Naive thymus-derived CD8-positive, alpha-beta T cell (primary cell): Measurements from ENCODE around the gene SRRM3. TPM values are rescaled to one million over a fixed set of nuclear protein-coding genes. Genes with fewer than 3 reads are reported as not detected.
"Not testable (repeated sequence)": the region's sequence is repeated elsewhere in the genome, so short reads cannot be mapped to it uniquely, and the experiment has no call there.

Experiments
- ATAC-seq, 2 donors: fragments of 150-1000 bp; cut with Tn5 transposase in 1 of 2; sonication (Bioruptor Pico), chemical (Tn5 transposase) in 1 of 2; 1 replicate in 1 of 2; 2 replicates in 1 of 2; pipeline ENCODE4 v1.10.0; 2021; ENCODE audit warnings: mild to moderate bottlenecking in 2 of 2, moderate library complexity in 2 of 2
- POLR2A ChIA-PET: fragments of 350-600 bp; sonication (Branson Sonifier 250); formaldehyde crosslinking; loops from one replicate; lab custom pipeline; 2021; ENCODE audit warnings: antibody characterized with exemption; lab: Charles Lee
- DNase-seq, 10 donors: peaks; one replicate each; pipeline versions ENCODE4 v3.0.0 to v3.0.0-alpha.2; 2020 to 2022
- H3K27ac Mint-ChIP-seq, 10 donors: one replicate each; pipeline ENCODE4 v1.8.0; 2020 to 2022; ENCODE audit warnings: mild to moderate bottlenecking in 10 of 10, mixed read lengths in 10 of 10, moderate library complexity in 4 of 10, inconsistent platforms in 1 of 10
- H3K27me3 Mint-ChIP-seq, 5 donors: one replicate each; pipeline ENCODE4 v1.8.0; 2021 to 2022; ENCODE audit warnings: mixed read lengths in 5 of 5
- H3K36me3 Mint-ChIP-seq, 3 donors: one replicate each; pipeline ENCODE4 v1.8.0; 2020 to 2022; ENCODE audit warnings: mixed read lengths in 3 of 3, mild to moderate bottlenecking in 2 of 3, inconsistent platforms in 1 of 3
- H3K4me1 Mint-ChIP-seq, 4 donors: one replicate each; pipeline ENCODE4 v1.8.0; 2021 to 2022; ENCODE audit warnings: mixed read lengths in 4 of 4
- H3K4me3 Mint-ChIP-seq, 10 donors: one replicate each; pipeline ENCODE4 v1.8.0; 2020 to 2022; ENCODE audit warnings: mild to moderate bottlenecking in 10 of 10, mixed read lengths in 10 of 10, moderate library complexity in 6 of 10, inconsistent platforms in 1 of 10
- H3K9me3 Mint-ChIP-seq, 9 donors: one replicate each; pipeline ENCODE4 v1.8.0; 2020 to 2022; ENCODE audit warnings: mixed read lengths in 9 of 9, mild to moderate bottlenecking in 3 of 9, inconsistent platforms in 1 of 9, moderate library complexity in 1 of 9
- polyA plus RNA-seq, 3 donors: library from polyadenylated mRNA; unstranded; fragments of 300-500 nt; fragmentation: Illumina TruSeq; gene quantifications; one replicate each; pipeline ENCODE4 v1.2.3, GENCODE V29; 2021
- total RNA-seq, 8 experiments: library from RNA in 2 of 8; stranded (reverse) in 2 of 8; gene quantifications; one replicate each; pipeline ENCODE4 v1.2.3 and lab custom pipeline; 2021 to 2026

SRRM3 gene
- total RNA-seq = not detected
- polyA plus RNA-seq = not detected
- 0 to 0.08 (median 0) reads per million in 6 experiments for total RNA-seq (lab: John Stamatoyannopoulos, UW)

- Mint-ChIP-seq H3K27me3 (peaks cover 14 to 69% (median 24%) of the 10 kb centered on the region in 5 donors), H3K4me3 (peak within 1 kb of the TSS in 1 of 10 donors; percentile 10), H3K27ac (peak within 1 kb of the TSS in 1 of 10 donors; percentile 49), H3K9me3 (peaks cover 0 to 9% (median 0%) of the 10 kb centered on the region in 9 donors), H3K4me1 (peaks cover 0 to 3% (median 0%) of the 10 kb centered on the region in 4 donors), H3K36me3 (peaks cover 0 to 2% (median 0%) of the 10 kb centered on the region in 3 donors)
- ATAC-seq (peak; percentile 95 to 98), DNase-seq (peak; percentile 67 to 89 (median 82))
- POLR2A ChIA-PET = no interaction called here
Observed at GRCh38 chr7:76201732-76202665, at the start of gene SRRM3. SRRM3 (plus strand) TSS chr7:76201896; CDS start chr7:76235067, 33,171 bp downstream.

- no peaks in the 10 kb centered on the region for H3K36me3 Mint-ChIP-seq
- POLR2A ChIA-PET = no interaction called here
- no peaks in the 10 kb centered on the region for H3K27me3 Mint-ChIP-seq
- no peaks in the 10 kb centered on the region for H3K9me3 Mint-ChIP-seq
- no peak for ATAC-seq
- H3K4me3 Mint-ChIP-seq = no peak overlapping the region
- no peak for DNase-seq
- no peak overlapping the region for H3K27ac Mint-ChIP-seq
- H3K4me1 Mint-ChIP-seq = peaks cover 10 to 38% (median 27%) of the 10 kb centered on the region in 4 donors
Observed at GRCh38 chr7:76151932-76152331, 49.8 kb upstream of the SRRM3 start.

- not testable (repeated sequence) for H3K27me3 Mint-ChIP-seq, H3K36me3 Mint-ChIP-seq, H3K9me3 Mint-ChIP-seq
- ATAC-seq (peak; percentile 67 to 84), DNase-seq (peak in 9 of 10 donors; percentile 10 to 79 (median 58))
- POLR2A ChIA-PET = interaction anchor here (0.8 to 1.4 kb wide), 2 partner anchors 13 to 43 kb away, joined by 3 read pairs; no protein-coding TSS in a partner anchor
- H3K27ac Mint-ChIP-seq = peak overlapping the region in 8 of 10 donors; percentile 4 to 76 (median 56)
- peaks cover 12 to 38% (median 27%) of the 10 kb centered on the region in 4 donors for H3K4me1 Mint-ChIP-seq
- H3K4me3 Mint-ChIP-seq = peak overlapping the region; percentile 4 to 70 (median 49)
Observed at GRCh38 chr7:76153571-76154230, 48.0 kb upstream of the SRRM3 start.

GRCh38 chr7:76155938-76156337, 45.8 kb upstream of the SRRM3 start:
- H3K4me3 Mint-ChIP-seq = no peak overlapping the region
- POLR2A ChIA-PET = interaction anchor here (0.6 to 0.8 kb wide), 2 partner anchors 11 to 13 kb away, joined by 4 read pairs; no protein-coding TSS in a partner anchor
- H3K9me3 Mint-ChIP-seq = no peaks in the 10 kb centered on the region
- no peaks in the 10 kb centered on the region for H3K36me3 Mint-ChIP-seq
- no peak for ATAC-seq
- H3K4me1 Mint-ChIP-seq = peaks cover 12 to 29% (median 23%) of the 10 kb centered on the region in 4 donors
- no peak overlapping the region for H3K27ac Mint-ChIP-seq
- no peaks in the 10 kb centered on the region for H3K27me3 Mint-ChIP-seq
- DNase-seq = no peak

- peaks cover 12 to 21% (median 20%) of the 10 kb centered on the region in 4 donors for H3K4me1 Mint-ChIP-seq
- H3K4me3 Mint-ChIP-seq, H3K36me3 Mint-ChIP-seq, H3K27me3 Mint-ChIP-seq, DNase-seq, POLR2A ChIA-PET, ATAC-seq, H3K9me3 Mint-ChIP-seq: not testable (repeated sequence)
- peak overlapping the region in 2 of 10 donors; percentile 11 to 50 for H3K27ac Mint-ChIP-seq
Observed at GRCh38 chr7:76156992-76157685, 44.6 kb upstream of the SRRM3 start.

- POLR2A ChIA-PET, H3K36me3 Mint-ChIP-seq, DNase-seq, H3K27me3 Mint-ChIP-seq, ATAC-seq, H3K4me3 Mint-ChIP-seq, H3K27ac Mint-ChIP-seq, H3K9me3 Mint-ChIP-seq: not testable (repeated sequence)
- peaks cover 10 to 12% (median 11%) of the 10 kb centered on the region in 4 donors for H3K4me1 Mint-ChIP-seq
Observed at GRCh38 chr7:76158416-76158815, 43.3 kb upstream of the SRRM3 start.

- not testable (repeated sequence) for H3K4me1 Mint-ChIP-seq
Observed at GRCh38 chr7:76162416-76163170, 39.1 kb upstream of the SRRM3 start.

GRCh38 chr7:76163812-76164211, 37.9 kb upstream of the SRRM3 start:
- DNase-seq, POLR2A ChIA-PET, H3K4me1 Mint-ChIP-seq, H3K36me3 Mint-ChIP-seq, H3K9me3 Mint-ChIP-seq, ATAC-seq, H3K27me3 Mint-ChIP-seq: not testable (repeated sequence)
- Mint-ChIP-seq H3K4me3 (peak overlapping the region in 3 of 10 donors; percentile 30 to 40 (median 34)), H3K27ac (peak overlapping the region in 7 of 10 donors; percentile 18 to 76 (median 41))

More at GRCh38 chr7:76162416-76163170, 39.1 kb upstream of the SRRM3 start:
- H3K9me3 Mint-ChIP-seq, DNase-seq, H3K4me3 Mint-ChIP-seq, H3K36me3 Mint-ChIP-seq, POLR2A ChIA-PET, ATAC-seq, H3K27me3 Mint-ChIP-seq: not testable (repeated sequence)
- H3K27ac Mint-ChIP-seq = peak overlapping the region in 1 of 10 donors; percentile 55

- H3K4me3 Mint-ChIP-seq = peak overlapping the region in 7 of 10 donors; percentile 18 to 94 (median 88)
- DNase-seq (no peak), ATAC-seq (no peak)
- no peaks in the 10 kb centered on the region for H3K27me3 Mint-ChIP-seq
- H3K27ac Mint-ChIP-seq = peak overlapping the region in 8 of 10 donors; percentile 29 to 98 (median 98)
- H3K36me3 Mint-ChIP-seq = no peaks in the 10 kb centered on the region
- H3K4me1 Mint-ChIP-seq = peaks cover 0 to 10% (median 2%) of the 10 kb centered on the region in 4 donors
- no peaks in the 10 kb centered on the region for H3K9me3 Mint-ChIP-seq
- POLR2A ChIA-PET = interaction anchor here (1.5 kb wide), 1 partner anchor 32 kb away, joined by 8 read pairs; no protein-coding TSS in a partner anchor
Observed at GRCh38 chr7:76165106-76165972, 36.4 kb upstream of the SRRM3 start.

GRCh38 chr7:76165973-76166403, 35.7 kb upstream of the SRRM3 start:
- ATAC-seq (no peak), DNase-seq (no peak)
- Mint-ChIP-seq H3K9me3 (no peaks in the 10 kb centered on the region), H3K27me3 (no peaks in the 10 kb centered on the region), H3K36me3 (no peaks in the 10 kb centered on the region), H3K4me3 (peak overlapping the region; percentile 83 to 94 (median 89)), H3K4me1 (peaks cover 0 to 10% (median 2%) of the 10 kb centered on the region in 4 donors), H3K27ac (peak overlapping the region; percentile 84 to 98 (median 98))
- POLR2A ChIA-PET = interaction anchor here (1.1 to 3.4 kb wide), 8 partner anchors 11 to 252 kb away, joined by 3 to 15 read pairs (median 4); partner anchors contain the start of gene HSPB1
